A673 (cell line): Measurements from ENCODE around the gene RSAD1.

Source experiments
- EZH2 ChIP-seq: fragments of 200-600 bp; sonication (generic); IDR thresholded peaks from 2 replicates; pipeline ENCODE4 v1.6.1; 2017; ENCODE audit warnings: borderline replicate concordance, low read depth, mild to moderate bottlenecking, mixed read lengths, antibody characterized with exemption, low read length; ENCODE audit not compliant: poor library complexity, severe bottlenecking
- TF ChIP-seq, protein P1 (sequence below): fragments of 300-800, 200-600 bp; sonication (generic); conservative IDR thresholded peaks from 2 replicates; pipeline ENCODE4 v1.5.1; 2017; ENCODE audit warnings: low read depth, mild to moderate bottlenecking, antibody characterized with exemption, low read length, moderate library complexity, mixed read lengths

- TF ChIP-seq, protein P1, sequence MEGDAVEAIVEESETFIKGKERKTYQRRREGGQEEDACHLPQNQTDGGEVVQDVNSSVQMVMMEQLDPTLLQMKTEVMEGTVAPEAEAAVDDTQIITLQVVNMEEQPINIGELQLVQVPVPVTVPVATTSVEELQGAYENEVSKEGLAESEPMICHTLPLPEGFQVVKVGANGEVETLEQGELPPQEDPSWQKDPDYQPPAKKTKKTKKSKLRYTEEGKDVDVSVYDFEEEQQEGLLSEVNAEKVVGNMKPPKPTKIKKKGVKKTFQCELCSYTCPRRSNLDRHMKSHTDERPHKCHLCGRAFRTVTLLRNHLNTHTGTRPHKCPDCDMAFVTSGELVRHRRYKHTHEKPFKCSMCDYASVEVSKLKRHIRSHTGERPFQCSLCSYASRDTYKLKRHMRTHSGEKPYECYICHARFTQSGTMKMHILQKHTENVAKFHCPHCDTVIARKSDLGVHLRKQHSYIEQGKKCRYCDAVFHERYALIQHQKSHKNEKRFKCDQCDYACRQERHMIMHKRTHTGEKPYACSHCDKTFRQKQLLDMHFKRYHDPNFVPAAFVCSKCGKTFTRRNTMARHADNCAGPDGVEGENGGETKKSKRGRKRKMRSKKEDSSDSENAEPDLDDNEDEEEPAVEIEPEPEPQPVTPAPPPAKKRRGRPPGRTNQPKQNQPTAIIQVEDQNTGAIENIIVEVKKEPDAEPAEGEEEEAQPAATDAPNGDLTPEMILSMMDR: no peak
- no peak for TF ChIP-seq EZH2
Measured at GRCh38 chr17:50492214-50492613, 13.6 kb downstream of the RSAD1 start.
